ENCODE results near the gene DDX4.
"Not testable (repeated sequence)": the region's sequence is repeated elsewhere in the genome, so short reads cannot be mapped to it uniquely, and the experiment has no call there.

Gene DDX4

GRCh38 chr5:55758231-55758630 is 20.4 kb downstream of the DDX4 start:
- no peak for TF ChIP-seq OSR1 (CRISPR knock-in tag; IDR thresholded peaks at IDR 0.05)
- no peak for TF ChIP-seq CREB5 (CRISPR knock-in tag; IDR thresholded peaks at IDR 0.05; ENCODE audit: low read depth)
- TF ChIP-seq ZNF70 (CRISPR knock-in tag; IDR thresholded peaks at IDR 0.05): no peak
- TF ChIP-seq TOX (CRISPR knock-in tag; IDR thresholded peaks at IDR 0.05; ENCODE audit: borderline replicate concordance): no peak
- no peak for TF ChIP-seq TCF4 (CRISPR knock-in tag; IDR thresholded peaks at IDR 0.05; ENCODE audit: borderline replicate concordance)
- ATAC-seq: no peak

- TF ChIP-seq CREB5 (CRISPR knock-in tag; IDR thresholded peaks at IDR 0.05; ENCODE audit: low read depth) (no peak), PATZ1 (CRISPR knock-in tag; IDR thresholded peaks at IDR 0.05; ENCODE audit: borderline replicate concordance) (no peak), TCF4 (CRISPR knock-in tag; IDR thresholded peaks at IDR 0.05; ENCODE audit: borderline replicate concordance) (no peak), ESRRG (CRISPR knock-in tag; IDR thresholded peaks at IDR 0.05) (no peak), SNAI2 (CRISPR knock-in tag; IDR thresholded peaks at IDR 0.05) (no peak), CSRNP3 (CRISPR knock-in tag; IDR thresholded peaks at IDR 0.05) (no peak)
- no peak for ATAC-seq
Observed at GRCh38 chr5:55758714-55759113, 20.9 kb downstream of the DDX4 start.

GRCh38 chr5:55761721-55762120 is 23.9 kb downstream of the DDX4 start:
- ATAC-seq: not testable (repeated sequence)

- TF ChIP-seq ZNF70 (CRISPR knock-in tag; IDR thresholded peaks at IDR 0.05) (no peak), CSRNP3 (CRISPR knock-in tag; IDR thresholded peaks at IDR 0.05) (no peak)
- ATAC-seq: no peak
Observed at GRCh38 chr5:55763746-55764420, 26.0 kb downstream of the DDX4 start.

GRCh38 chr5:55768279-55768678 is 30.4 kb downstream of the DDX4 start:
- TF ChIP-seq SNAI2 (CRISPR knock-in tag; IDR thresholded peaks at IDR 0.05): no peak
- no peak for TF ChIP-seq TOX (CRISPR knock-in tag; IDR thresholded peaks at IDR 0.05; ENCODE audit: borderline replicate concordance)
- no peak for ATAC-seq

- TF ChIP-seq SNAI2 (CRISPR knock-in tag; IDR thresholded peaks at IDR 0.05) (no peak), ISL1 (CRISPR knock-in tag; IDR thresholded peaks at IDR 0.05) (no peak)
- ATAC-seq: no peak
Observed at GRCh38 chr5:55771175-55771655, 33.4 kb downstream of the DDX4 start.

- no peak for ATAC-seq
- TF ChIP-seq CREB5 (CRISPR knock-in tag; IDR thresholded peaks at IDR 0.05; ENCODE audit: low read depth) (no peak), TOX (CRISPR knock-in tag; IDR thresholded peaks at IDR 0.05; ENCODE audit: borderline replicate concordance) (no peak), ARNTL (CRISPR knock-in tag; IDR thresholded peaks at IDR 0.05; ENCODE audit: borderline replicate concordance, low read depth) (no peak), ZNF8 (CRISPR knock-in tag; IDR thresholded peaks at IDR 0.05) (no peak), SNAI2 (CRISPR knock-in tag; IDR thresholded peaks at IDR 0.05) (no peak), TCF4 (CRISPR knock-in tag; IDR thresholded peaks at IDR 0.05; ENCODE audit: borderline replicate concordance) (no peak)
Observed at GRCh38 chr5:55773057-55773456, 35.2 kb downstream of the DDX4 start.
